GM04504 (cell line): ENCODE results near the gene INTS1.

ENCODE experiments used
- DNase-seq: peaks from one replicate; pipeline ENCODE4 v3.0.0-alpha.2; 2012; ENCODE audit warnings: low read depth

INTS1 gene, protein sequence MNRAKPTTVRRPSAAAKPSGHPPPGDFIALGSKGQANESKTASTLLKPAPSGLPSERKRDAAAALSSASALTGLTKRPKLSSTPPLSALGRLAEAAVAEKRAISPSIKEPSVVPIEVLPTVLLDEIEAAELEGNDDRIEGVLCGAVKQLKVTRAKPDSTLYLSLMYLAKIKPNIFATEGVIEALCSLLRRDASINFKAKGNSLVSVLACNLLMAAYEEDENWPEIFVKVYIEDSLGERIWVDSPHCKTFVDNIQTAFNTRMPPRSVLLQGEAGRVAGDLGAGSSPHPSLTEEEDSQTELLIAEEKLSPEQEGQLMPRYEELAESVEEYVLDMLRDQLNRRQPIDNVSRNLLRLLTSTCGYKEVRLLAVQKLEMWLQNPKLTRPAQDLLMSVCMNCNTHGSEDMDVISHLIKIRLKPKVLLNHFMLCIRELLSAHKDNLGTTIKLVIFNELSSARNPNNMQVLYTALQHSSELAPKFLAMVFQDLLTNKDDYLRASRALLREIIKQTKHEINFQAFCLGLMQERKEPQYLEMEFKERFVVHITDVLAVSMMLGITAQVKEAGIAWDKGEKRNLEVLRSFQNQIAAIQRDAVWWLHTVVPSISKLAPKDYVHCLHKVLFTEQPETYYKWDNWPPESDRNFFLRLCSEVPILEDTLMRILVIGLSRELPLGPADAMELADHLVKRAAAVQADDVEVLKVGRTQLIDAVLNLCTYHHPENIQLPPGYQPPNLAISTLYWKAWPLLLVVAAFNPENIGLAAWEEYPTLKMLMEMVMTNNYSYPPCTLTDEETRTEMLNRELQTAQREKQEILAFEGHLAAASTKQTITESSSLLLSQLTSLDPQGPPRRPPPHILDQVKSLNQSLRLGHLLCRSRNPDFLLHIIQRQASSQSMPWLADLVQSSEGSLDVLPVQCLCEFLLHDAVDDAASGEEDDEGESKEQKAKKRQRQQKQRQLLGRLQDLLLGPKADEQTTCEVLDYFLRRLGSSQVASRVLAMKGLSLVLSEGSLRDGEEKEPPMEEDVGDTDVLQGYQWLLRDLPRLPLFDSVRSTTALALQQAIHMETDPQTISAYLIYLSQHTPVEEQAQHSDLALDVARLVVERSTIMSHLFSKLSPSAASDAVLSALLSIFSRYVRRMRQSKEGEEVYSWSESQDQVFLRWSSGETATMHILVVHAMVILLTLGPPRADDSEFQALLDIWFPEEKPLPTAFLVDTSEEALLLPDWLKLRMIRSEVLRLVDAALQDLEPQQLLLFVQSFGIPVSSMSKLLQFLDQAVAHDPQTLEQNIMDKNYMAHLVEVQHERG (N-terminal part only)

GRCh38 chr7:1503816-1504775, at the start of gene INTS1:
Gene INTS1 (minus strand): TSS chr7:1504389. CDS start chr7:1503960, 429 bp downstream.
- peak; percentile 72 for DNase-seq

GRCh38 chr7:1553512-1554210, 49.5 kb upstream of the INTS1 start:
- DNase-seq, result no peak

- no peak for DNase-seq
Measured at GRCh38 chr7:1552200-1552599, 48.0 kb upstream of the INTS1 start.

DNA sequence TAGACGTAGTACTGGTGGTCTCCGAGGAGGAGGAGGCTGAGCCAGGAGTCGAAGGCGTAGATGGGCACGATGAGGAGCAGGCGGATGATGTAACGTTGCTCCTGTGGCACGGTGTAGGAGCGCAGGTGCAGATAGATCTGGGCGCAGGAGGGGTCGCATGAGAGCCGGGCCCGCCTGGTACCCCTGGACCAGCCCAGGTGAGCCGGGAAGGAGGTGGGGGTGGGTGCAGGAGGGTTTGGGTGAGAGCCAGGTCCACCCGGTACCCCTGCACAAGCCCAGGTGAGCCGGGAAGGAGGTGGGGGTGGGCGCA, 46.6 kb upstream of the INTS1 start:
- no peak for DNase-seq

GRCh38 chr7:1550005-1550845, 46.0 kb upstream of the INTS1 start:
- DNase-seq, result no peak

GRCh38 chr7:1549357-1550004, 45.3 kb upstream of the INTS1 start:
- DNase-seq, result no peak

- no peak for DNase-seq
Measured at GRCh38 chr7:1548944-1549343, 44.8 kb upstream of the INTS1 start.

GRCh38 chr7:1548438-1548831, 44.2 kb upstream of the INTS1 start:
- DNase-seq, result no peak

DNA sequence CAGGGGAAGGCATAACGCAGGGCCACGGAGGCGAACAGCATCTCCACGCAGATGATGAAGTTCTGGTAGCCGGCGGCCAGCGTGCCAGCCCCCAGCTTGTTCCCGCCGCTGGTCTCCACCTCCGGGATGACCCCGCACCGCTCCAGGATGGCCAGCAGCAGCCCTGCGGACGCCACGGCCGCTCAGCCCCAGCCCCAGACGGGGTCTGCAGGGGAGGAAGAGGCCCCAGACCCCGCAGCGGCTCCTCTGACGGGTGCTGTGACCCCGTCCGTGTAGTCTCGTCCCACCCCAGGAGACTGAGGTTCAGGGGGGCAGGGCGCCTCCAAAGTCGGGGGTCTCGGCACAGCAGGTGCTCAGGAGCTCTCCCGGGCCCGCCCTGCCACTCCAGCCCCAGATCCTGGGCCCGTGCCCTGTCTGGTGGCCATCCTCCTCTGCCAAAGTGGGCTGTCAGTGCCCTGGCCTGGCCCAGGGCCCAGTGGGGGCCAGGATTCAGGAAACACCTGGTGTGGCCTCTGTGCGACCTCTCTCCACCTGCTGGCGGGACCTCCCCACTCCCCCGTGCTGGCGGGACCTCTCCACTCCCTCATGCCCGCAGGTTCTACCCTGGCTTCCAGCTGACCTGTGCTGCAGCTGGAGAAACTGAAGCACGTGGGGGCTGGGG, 43.7 kb upstream of the INTS1 start:
- no peak for DNase-seq

DNA sequence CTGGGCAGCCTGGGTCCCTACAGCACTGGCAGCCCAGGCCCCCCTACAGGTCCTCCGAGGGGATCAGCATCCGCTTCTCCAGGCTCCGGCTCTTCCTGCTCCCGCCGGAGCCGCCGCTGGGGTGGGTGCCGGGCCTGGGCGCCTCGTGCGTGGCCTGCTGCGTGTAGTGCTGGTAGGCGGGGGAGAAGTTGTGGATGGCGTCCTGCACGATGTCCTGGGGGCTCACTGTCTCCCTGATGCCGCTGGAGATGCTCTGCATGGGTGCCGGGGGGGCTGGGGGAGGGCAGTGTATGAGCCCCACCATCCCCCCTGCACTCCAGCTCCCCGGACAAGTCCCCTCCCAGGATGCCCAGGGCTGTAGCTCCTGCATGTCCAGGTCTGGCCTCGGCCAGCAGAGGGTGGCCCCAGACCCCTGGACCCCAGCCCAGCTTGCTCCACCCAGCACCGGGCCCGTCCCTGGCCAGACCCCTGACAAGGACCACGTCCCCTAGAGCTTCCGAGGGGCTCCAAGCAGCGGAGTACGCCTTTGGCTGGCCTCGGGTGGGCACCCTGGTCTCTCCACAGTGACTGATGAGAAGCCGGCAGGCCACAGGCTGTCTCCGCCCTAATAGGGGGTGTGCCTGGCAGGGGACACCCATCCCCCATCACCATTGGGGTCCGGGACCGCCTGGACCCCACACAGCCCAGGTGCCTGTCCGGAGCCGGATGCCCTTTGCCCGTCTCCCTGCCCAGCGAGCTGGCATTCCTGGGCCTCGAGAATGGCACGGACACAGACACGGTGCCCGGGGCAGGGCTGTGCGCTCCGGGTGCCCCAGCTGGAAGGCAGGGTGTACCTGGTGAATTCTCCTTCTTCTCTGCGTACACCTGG, 43.0 kb upstream of the INTS1 start:
- DNase-seq, result no peak

DNA sequence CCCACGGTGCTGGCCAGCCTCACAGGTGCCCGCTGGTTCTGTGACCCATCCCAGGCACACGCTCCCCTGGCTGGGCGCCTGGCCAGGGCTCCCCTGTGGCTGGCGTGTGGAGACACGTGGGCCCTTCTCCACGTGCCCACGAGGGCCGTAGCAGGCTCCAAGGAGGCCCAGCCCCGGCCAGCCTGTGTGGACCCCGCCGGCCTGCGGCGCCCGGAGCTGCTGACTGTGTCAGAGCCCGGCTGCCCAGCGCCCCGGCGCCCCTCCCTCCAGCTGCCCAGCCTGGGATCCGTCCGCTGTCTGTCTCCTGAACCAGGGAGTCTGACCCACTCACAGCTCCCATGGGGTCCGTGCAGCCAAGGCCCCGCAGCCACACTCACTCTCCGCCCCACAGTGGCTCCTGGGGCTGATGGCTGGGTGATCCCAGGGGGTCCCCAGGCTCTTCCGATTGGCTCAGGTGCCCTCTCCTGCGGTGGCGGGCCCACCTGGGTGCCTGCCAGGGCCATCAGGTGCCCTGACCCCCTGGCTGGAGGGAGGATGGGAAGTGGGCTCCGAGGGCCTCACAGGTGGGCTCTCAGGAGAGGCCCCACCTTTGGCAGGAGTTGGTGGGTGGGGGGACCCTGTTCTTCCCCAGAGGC, 42.2 kb upstream of the INTS1 start:
- no peak for DNase-seq

DNA sequence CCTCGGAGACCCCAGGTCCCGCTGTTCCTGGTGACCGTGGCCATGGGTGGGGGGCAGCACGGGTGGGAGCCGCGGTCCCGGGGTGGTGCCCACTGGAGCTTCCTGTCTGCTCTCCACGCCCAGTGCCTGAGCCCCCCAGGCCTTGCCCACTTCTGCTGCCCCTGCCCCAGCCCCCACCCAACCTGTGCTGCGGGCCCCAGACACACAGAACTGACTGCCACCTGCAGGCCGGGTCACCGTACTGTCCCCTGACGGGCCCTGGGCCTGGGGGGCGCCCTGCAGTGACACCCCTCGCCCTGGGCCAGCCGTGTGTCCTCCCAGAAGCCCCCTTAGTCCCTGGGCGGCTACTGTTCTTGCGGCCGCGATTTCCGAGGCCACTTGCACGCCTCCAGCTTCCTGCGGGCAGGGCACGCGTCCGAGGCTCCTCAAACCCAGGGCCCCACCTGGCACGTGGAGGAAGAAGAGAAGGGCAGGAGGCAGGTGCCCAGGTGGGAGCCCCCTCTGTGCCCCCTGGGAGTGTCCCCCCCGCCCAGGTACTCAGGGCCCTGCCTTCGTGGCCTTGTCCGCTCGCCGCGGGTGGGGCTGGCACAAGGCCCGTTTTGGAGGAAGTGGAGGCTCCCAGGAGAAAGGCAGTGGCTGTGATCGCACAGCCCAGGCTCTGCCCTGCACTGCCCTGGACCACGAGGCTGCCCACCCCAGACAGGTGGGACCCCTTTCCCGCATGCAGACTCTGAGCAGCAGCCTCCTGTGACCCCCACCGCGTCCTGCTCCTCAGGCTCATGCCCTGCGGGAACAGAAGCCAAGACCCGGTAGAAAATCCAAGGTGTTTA, 41.4 kb upstream of the INTS1 start:
- no peak for DNase-seq

DNA sequence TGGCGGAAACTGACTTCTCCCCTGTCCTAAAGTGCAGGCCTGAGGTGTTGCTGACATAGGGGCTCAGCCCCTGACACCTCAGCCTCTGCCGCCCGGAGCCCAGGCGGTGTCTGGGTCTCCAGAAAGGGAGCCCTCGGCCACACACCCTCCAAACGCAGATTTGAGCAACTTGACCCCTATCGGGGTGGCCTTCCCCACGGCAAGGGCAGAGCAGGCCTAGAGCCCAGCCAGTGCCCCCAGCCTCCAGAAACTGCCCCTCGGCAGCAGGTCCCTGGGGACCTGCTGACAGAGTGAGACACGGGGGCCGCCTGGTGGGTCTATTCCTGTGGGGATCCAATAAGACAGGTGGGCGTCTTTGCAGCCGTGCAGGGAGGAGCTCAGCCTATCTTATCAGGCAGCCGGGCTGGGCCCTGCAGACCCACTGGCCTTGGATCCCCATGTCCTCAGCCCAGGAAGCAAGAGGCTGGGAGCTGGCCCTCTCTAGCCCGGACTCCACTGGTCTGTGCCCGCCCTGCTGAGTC, 40.8 kb upstream of the INTS1 start:
- no peak for DNase-seq

- DNase-seq, result no peak
Measured at GRCh38 chr7:1544178-1544895, 40.1 kb upstream of the INTS1 start.

DNA sequence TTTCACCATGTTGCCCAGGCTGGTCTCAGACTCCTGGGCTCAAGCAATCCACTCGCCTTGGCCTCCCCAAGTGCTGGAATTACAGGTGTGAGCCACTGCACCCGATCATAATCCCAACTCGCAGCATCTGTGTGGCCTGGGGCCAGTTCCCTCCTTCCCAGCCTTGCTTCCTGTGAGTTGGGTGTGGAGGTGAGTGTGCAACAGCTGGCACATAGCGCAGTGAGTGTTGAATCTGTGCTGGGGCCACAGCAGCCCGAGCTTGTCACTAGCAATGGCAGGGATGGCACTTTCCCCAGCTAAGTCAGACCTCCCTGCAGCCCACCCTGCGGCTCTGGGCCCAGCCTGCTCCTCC, 39.6 kb upstream of the INTS1 start:
- DNase-seq, result no peak
